Endothelial cell of umbilical vein (primary cell): Measurements from ENCODE around the gene MARK4.

Source experiments
- CTCF ChIP-seq, 2 donors: IDR thresholded peaks; 1 replicate in 1 of 2; 2 replicates in 1 of 2; pipeline ENCODE4 v1.5.1; 2011; ENCODE audit warnings: low read length in 2 of 2, mild to moderate bottlenecking in 2 of 2, moderate library complexity in 2 of 2, control low read depth in 1 of 2, inconsistent platforms in 1 of 2, low read depth in 1 of 2; ENCODE audit not compliant: insufficient read depth in 1 of 2; ENCODE audit errors: extremely low read depth in 1 of 2
- EZH2 ChIP-seq: IDR thresholded peaks from 2 replicates; pipeline ENCODE4 v1.6.1; 2012; ENCODE audit warnings: borderline replicate concordance, low read depth, mild to moderate bottlenecking, moderate library complexity, low read length, inconsistent platforms; ENCODE audit not compliant: severe bottlenecking

GRCh38 chr19:45294291-45295029 is 43.4 kb downstream of the MARK4 start:
- TF ChIP-seq CTCF (IDR thresholded peaks at IDR 0.05; ENCODE audit: extremely low read depth in 1 of 2, insufficient read depth in 1 of 2, low read depth in 1 of 2, low read length in 2 of 2) = no peak
- TF ChIP-seq EZH2 = no peak
